Measurements from ENCODE around the gene FGFBP3. TPM values are rescaled to one million over a fixed set of nuclear protein-coding genes. Genes with fewer than 3 reads are reported as not detected.
"Not testable (repeated sequence)": the region's sequence is repeated elsewhere in the genome, so short reads cannot be mapped to it uniquely, and the experiment has no call there.

The FGFBP3 gene
- total RNA-seq, 1 donor from 2014 or later: 6.6 TPM

DNA sequence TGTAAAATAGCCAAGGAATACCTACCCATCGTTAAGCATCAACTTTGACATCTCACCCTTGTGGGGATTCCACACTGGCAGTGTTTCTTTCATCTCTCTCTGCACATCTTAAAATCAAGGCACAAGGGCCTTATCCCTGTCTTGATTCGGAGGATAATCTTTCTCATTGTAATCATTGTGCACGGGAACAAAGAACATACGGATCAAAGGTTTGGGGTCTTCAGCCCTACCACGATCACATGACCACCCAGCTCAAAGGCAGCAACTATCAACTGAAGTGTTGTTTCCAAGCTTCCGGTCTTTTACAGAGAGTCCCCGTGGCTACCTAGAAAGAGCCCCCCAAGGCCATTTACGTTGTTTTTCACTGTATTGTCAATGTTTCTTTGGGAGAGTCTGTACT is 11.9 kb downstream of the FGFBP3 start:
- no peaks in the 10 kb centered on the region for H3K9me3 ChIP-seq
- TF ChIP-seq, protein P1, sequence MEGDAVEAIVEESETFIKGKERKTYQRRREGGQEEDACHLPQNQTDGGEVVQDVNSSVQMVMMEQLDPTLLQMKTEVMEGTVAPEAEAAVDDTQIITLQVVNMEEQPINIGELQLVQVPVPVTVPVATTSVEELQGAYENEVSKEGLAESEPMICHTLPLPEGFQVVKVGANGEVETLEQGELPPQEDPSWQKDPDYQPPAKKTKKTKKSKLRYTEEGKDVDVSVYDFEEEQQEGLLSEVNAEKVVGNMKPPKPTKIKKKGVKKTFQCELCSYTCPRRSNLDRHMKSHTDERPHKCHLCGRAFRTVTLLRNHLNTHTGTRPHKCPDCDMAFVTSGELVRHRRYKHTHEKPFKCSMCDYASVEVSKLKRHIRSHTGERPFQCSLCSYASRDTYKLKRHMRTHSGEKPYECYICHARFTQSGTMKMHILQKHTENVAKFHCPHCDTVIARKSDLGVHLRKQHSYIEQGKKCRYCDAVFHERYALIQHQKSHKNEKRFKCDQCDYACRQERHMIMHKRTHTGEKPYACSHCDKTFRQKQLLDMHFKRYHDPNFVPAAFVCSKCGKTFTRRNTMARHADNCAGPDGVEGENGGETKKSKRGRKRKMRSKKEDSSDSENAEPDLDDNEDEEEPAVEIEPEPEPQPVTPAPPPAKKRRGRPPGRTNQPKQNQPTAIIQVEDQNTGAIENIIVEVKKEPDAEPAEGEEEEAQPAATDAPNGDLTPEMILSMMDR (IDR thresholded peaks at IDR 0.05): no peak
- H3K4me1 ChIP-seq: no peaks in the 10 kb centered on the region
- H3K27ac ChIP-seq: no peak overlapping the region
- H3K4me3 ChIP-seq: no peak overlapping the region
- no peak for DNase-seq (ENCODE audit: low spot score in 2 of 2)
- H3K36me3 ChIP-seq: no peaks in the 10 kb centered on the region
- no peaks in the 10 kb centered on the region for H3K27me3 ChIP-seq
- intact Hi-C loops (cut with DNase I): no loop called here

DNA sequence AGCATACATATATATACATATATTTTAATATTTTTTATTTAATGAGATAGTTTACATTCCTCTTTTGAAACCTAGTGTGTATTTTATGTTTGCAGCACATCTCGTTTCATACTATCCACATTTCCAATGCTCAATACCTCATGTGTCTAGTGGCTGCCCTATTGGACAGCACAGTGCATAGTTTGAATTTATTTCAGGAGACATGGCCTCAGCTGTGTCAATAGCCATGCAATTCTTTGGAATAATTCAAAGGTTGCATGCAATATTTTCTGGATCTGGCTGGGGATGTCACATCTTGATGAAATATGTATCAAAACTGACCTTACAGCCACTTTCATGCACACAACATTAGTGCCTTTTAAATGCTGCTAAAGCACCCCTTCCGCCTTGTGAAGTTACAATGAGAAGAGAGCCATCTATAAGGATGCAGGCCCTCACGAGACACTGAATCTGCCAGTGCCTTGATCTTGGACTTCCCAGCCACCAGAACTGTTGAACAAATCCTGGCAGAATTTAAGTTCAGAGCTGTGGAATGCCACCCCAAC is 13.0 kb downstream of the FGFBP3 start:
- no peak for DNase-seq (ENCODE audit: low spot score in 2 of 2)
- intact Hi-C loops (cut with DNase I): no loop called here
- Histone ChIP-seq H3K4me3 (no peak overlapping the region), H3K36me3 (no peaks in the 10 kb centered on the region), H3K27ac (no peak overlapping the region), H3K4me1 (no peaks in the 10 kb centered on the region), H3K9me3 (no peaks in the 10 kb centered on the region), H3K27me3 (no peaks in the 10 kb centered on the region)
- TF ChIP-seq, protein P1 (IDR thresholded peaks at IDR 0.05): no peak

DNA sequence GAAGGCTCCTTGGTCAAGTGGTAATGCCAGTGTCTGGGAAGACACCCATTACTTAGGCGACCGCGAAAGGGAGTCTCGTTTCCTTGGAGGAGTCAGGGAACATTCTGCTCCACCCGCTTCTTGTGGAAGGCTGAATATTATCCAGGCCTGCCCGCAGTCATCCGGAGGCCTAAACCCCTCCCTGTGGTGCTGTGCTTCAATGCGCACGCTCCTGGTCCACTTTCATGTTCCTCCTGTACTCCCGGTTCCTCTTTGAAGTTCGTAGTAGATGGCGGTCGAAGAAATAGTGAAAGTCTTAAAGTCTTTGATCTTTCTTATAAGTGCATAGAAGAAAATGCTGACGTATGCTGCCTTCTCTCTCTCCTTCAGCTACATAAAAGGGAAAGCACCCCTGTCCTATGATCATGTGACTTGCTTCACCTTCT is 15.0 kb downstream of the FGFBP3 start:
- H3K27me3 ChIP-seq; intact Hi-C loops (cut with DNase I); H3K36me3 ChIP-seq; DNase-seq (ENCODE audit: low spot score in 2 of 2); H3K27ac ChIP-seq; H3K9me3 ChIP-seq; H3K4me3 ChIP-seq; H3K4me1 ChIP-seq: not testable (repeated sequence)

DNA sequence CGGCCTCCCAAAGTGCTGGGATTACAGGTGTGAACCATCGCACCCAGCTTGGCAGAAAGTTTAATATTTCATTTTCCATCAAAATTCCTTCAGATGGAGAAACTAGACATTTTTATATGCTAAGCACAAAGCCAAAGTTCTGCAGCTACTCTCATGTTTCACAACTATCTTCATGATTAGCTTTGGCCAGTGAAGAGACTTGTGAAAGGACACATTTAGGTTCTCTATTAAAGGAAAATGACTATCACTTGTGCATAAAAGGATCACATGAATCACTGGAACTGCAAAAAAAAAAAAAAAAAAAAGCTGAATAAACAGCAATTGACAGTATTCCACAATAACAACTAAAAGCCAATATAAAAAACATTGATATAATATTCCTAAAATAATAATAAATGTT is 16.2 kb downstream of the FGFBP3 start:
- no peaks in the 10 kb centered on the region for H3K27me3 ChIP-seq
- TF ChIP-seq, protein P1 (IDR thresholded peaks at IDR 0.05): no peak
- no peak for DNase-seq (ENCODE audit: low spot score in 2 of 2)
- H3K4me1 ChIP-seq: peaks cover 0 to 2% of the 10 kb centered on the region in 2 donors
- no peak overlapping the region for H3K4me3 ChIP-seq
- H3K9me3 ChIP-seq: no peaks in the 10 kb centered on the region
- no peak overlapping the region for H3K27ac ChIP-seq
- intact Hi-C loops (cut with DNase I): no loop called here
- H3K36me3 ChIP-seq: no peaks in the 10 kb centered on the region

DNA sequence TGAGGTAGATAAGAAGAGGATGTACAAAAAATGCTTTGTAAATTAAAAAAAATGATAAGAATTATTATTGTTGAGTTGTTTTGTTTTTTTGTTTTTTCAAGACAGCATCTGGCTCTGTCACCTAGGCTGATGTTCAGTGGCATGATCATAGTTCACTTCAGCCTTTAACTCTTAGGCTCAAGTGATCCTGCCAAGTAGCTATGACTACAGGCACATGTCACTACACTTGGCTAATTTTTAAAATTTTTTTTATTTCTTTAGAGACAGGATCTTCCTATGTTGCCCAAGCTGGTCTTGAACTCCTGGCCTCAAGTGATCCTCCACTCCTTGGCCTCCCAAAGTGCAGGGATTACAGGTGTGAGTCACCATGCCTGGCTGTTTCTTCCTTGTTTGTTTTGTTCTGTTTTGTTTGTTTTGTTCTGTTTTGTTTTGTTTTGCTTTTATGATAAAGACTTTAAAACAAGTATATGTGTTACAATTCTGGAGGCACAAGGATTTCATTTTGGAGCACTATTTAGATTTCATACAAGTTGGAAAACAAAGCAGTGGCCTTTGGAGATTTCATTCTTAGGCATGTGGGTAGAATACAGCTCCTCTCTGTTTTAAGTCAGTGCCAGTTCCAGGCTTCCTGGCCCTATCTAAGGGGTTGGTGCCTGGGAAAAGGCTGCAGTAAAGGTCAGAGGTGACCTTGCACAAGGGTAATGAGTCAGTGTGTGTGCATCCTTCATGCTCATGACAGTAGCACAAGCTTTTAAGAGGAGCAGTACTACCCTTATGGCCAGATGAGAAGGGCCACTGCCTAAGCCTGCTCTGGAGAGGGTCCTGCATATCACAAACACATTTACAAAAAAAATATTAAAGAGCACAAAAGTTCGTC is 17.9 kb downstream of the FGFBP3 start:
- H3K27me3 ChIP-seq: no peaks in the 10 kb centered on the region
- no peak overlapping the region for H3K4me3 ChIP-seq
- H3K9me3 ChIP-seq: no peaks in the 10 kb centered on the region
- intact Hi-C loops (cut with DNase I): no loop called here
- H3K36me3 ChIP-seq: no peaks in the 10 kb centered on the region
- H3K4me1 ChIP-seq: peaks cover 0 to 6% of the 10 kb centered on the region in 2 donors
- H3K27ac ChIP-seq: no peak overlapping the region
- TF ChIP-seq, protein P1 (IDR thresholded peaks at IDR 0.05): no peak
- no peak for DNase-seq (ENCODE audit: low spot score in 2 of 2)
